H9 (cell line): ENCODE results near the gene HOXA7. TPM values are rescaled to one million over a fixed set of nuclear protein-coding genes. Genes with fewer than 3 reads are reported as not detected.

Experiments
- DNase-seq: peaks from one replicate; pipeline ENCODE4 v3.0.0-alpha.2; 2017
- H2AFZ ChIP-seq: one replicate; pipeline ENCODE4 v1.6.1; 2013; ENCODE audit warnings: mild to moderate bottlenecking, low read length, control low read depth, moderate library complexity
- H2AK5ac ChIP-seq: 2 replicates; pipeline ENCODE4 v1.6.1; 2013; ENCODE audit warnings: low read length, control low read depth, mixed read lengths; ENCODE audit not compliant: insufficient read length
- H2BK120ac ChIP-seq: one replicate; pipeline ENCODE4 v1.6.1; 2013; ENCODE audit warnings: low read depth, mild to moderate bottlenecking, low read length, control low read depth, inconsistent platforms; ENCODE audit not compliant: poor library complexity, severe bottlenecking
- H2BK12ac ChIP-seq: 2 replicates; pipeline ENCODE4 v1.6.1; 2013; ENCODE audit warnings: low read length, control low read depth, mixed read lengths, low read depth; ENCODE audit not compliant: insufficient read length
- H2BK15ac ChIP-seq: 2 replicates; pipeline ENCODE4 v1.6.1; 2013; ENCODE audit warnings: low read depth, low read length, control low read depth
- H2BK20ac ChIP-seq: one replicate; pipeline ENCODE4 v1.6.1; 2013; ENCODE audit warnings: low read depth, mild to moderate bottlenecking, low read length, control low read depth, inconsistent platforms; ENCODE audit not compliant: poor library complexity, severe bottlenecking
- H2BK5ac ChIP-seq: 2 replicates; pipeline ENCODE4 v1.6.1; 2013; ENCODE audit warnings: low read length, control low read depth, mixed read lengths; ENCODE audit not compliant: insufficient read length
- H3K14ac ChIP-seq: 2 replicates; pipeline ENCODE4 v1.6.1; 2013; ENCODE audit warnings: low read length, control low read depth; ENCODE audit not compliant: insufficient read depth
- H3K18ac ChIP-seq: 2 replicates; pipeline ENCODE4 v1.6.1; 2013; ENCODE audit warnings: low read depth, mild to moderate bottlenecking, mixed read lengths, low read length, control low read depth; ENCODE audit not compliant: insufficient read length
- H3K23ac ChIP-seq: 2 replicates; pipeline ENCODE4 v1.6.1; 2013; ENCODE audit warnings: low read length, control low read depth, mixed read lengths, low read depth; ENCODE audit not compliant: insufficient read length
- H3K23me2 ChIP-seq: 2 replicates; pipeline ENCODE4 v1.6.1; 2013; ENCODE audit warnings: low read depth, mild to moderate bottlenecking, mixed read lengths, low read length, control low read depth; ENCODE audit not compliant: insufficient read length, poor library complexity, severe bottlenecking
- H3K27ac ChIP-seq: 2 replicates; pipeline ENCODE4 v1.5.1; 2013; ENCODE audit warnings: low read length, control low read depth, mixed read lengths, low read depth; ENCODE audit not compliant: insufficient read length
- H3K27me3 ChIP-seq: 2 replicates; pipeline ENCODE4 v1.6.1; 2013; ENCODE audit warnings: low read length, control low read depth, inconsistent platforms; ENCODE audit not compliant: insufficient read depth
- H3K4ac ChIP-seq: 2 replicates; pipeline ENCODE4 v1.6.1; 2013; ENCODE audit warnings: low read depth, mild to moderate bottlenecking, control low read depth, inconsistent platforms, low read length, moderate library complexity
- H3K4me1 ChIP-seq: 2 replicates; pipeline ENCODE4 v1.6.1; 2013; ENCODE audit warnings: low read length, control low read depth, inconsistent platforms; ENCODE audit not compliant: insufficient read depth
- H3K4me2 ChIP-seq: 2 replicates; pipeline ENCODE4 v1.6.1; 2013; ENCODE audit warnings: low read length, control low read depth, mixed read lengths; ENCODE audit not compliant: insufficient read length, insufficient read depth
- H3K56ac ChIP-seq: 2 replicates; pipeline ENCODE4 v1.6.1; 2013; ENCODE audit warnings: low read depth, mild to moderate bottlenecking, mixed read lengths, low read length, control low read depth; ENCODE audit not compliant: insufficient read length
- H3K79me1 ChIP-seq: 2 replicates; pipeline ENCODE4 v1.6.1; 2013; ENCODE audit warnings: low read depth, mild to moderate bottlenecking, moderate library complexity, low read length, control low read depth, inconsistent platforms; ENCODE audit not compliant: insufficient read depth, poor library complexity, severe bottlenecking
- H3K79me2 ChIP-seq: 2 replicates; pipeline ENCODE4 v1.6.1; 2013; ENCODE audit warnings: low read length, control low read depth, inconsistent platforms; ENCODE audit not compliant: insufficient read depth
- H3K9ac ChIP-seq: 2 replicates; pipeline ENCODE4 v1.6.1; 2013; ENCODE audit warnings: low read length, control low read depth, mixed read lengths; ENCODE audit not compliant: insufficient read length; ENCODE audit errors: extremely low read depth
- H3K9me3 ChIP-seq: one replicate; pipeline ENCODE4 v1.6.1; 2013; ENCODE audit warnings: low read depth, low read length, inconsistent platforms; ENCODE audit not compliant: control insufficient read depth
- H3T11ph ChIP-seq: one replicate; pipeline ENCODE4 v1.6.1; 2013; ENCODE audit warnings: mild to moderate bottlenecking, low read length, control low read depth, inconsistent platforms
- H4K20me1 ChIP-seq: one replicate; pipeline ENCODE4 v1.6.1; 2013; ENCODE audit not compliant: control insufficient read depth, insufficient read length, insufficient read depth
- H4K5ac ChIP-seq: 2 replicates; pipeline ENCODE4 v1.6.1; 2013; ENCODE audit warnings: low read depth, mild to moderate bottlenecking, mixed read lengths, low read length, control low read depth; ENCODE audit not compliant: insufficient read length
- H4K8ac ChIP-seq: replicated peaks from 2 replicates; pipeline ENCODE4 v1.6.1; 2013; ENCODE audit warnings: low read length, control low read depth, mixed read lengths, low read depth; ENCODE audit not compliant: insufficient read length
- H4K91ac ChIP-seq: 2 replicates; pipeline ENCODE4 v1.6.1; 2013; ENCODE audit warnings: low read depth, mild to moderate bottlenecking, moderate library complexity, mixed read lengths, low read length, control low read depth; ENCODE audit not compliant: insufficient read length
- H3K27ac Mint-ChIP-seq, 3 experiments: 2 replicates in 2 of 3; 3 replicates in 1 of 3; pipeline ENCODE4 v1.8.0; 2020 to 2021; ENCODE audit warnings: mixed read lengths in 3 of 3, mild to moderate bottlenecking in 1 of 3, moderate library complexity in 1 of 3
- H3K27me3 Mint-ChIP-seq: 2 replicates; pipeline ENCODE4 v1.8.0; 2021; ENCODE audit warnings: low read depth, mild to moderate bottlenecking, moderate library complexity, mixed read lengths
- H3K36me3 Mint-ChIP-seq, 3 experiments: 2 replicates in 2 of 3; 3 replicates in 1 of 3; pipeline ENCODE4 v1.8.0; 2020 to 2021; ENCODE audit warnings: low read depth in 3 of 3, mixed read lengths in 3 of 3; ENCODE audit not compliant: insufficient read depth in 1 of 3
- H3K4me1 Mint-ChIP-seq, 2 experiments: 2 replicates each; pipeline ENCODE4 v1.8.0; 2020; ENCODE audit warnings: mixed read lengths in 2 of 2
- H3K4me3 Mint-ChIP-seq, 2 experiments: 2 replicates in 1 of 2; 3 replicates in 1 of 2; pipeline ENCODE4 v1.8.0; 2020 to 2021; ENCODE audit warnings: mild to moderate bottlenecking in 2 of 2, mixed read lengths in 2 of 2, moderate library complexity in 1 of 2
- H3K9me3 Mint-ChIP-seq, 2 experiments: 2 replicates in 1 of 2; 3 replicates in 1 of 2; pipeline ENCODE4 v1.8.0; 2020; ENCODE audit warnings: mild to moderate bottlenecking in 2 of 2, mixed read lengths in 2 of 2, moderate library complexity in 1 of 2
- CTCF ChIP-seq: fragments of 200-600 bp; sonication (generic); conservative IDR thresholded peaks from 3 replicates; pipeline ENCODE4 v1.8.0; 2021; ENCODE audit warnings: antibody characterized with exemption, mild to moderate bottlenecking
- WGBS: extraction: QIAGEN DNeasy Blood & Tissue Kit; methylation state at CpG from one replicate; pipeline ENCODE4 v1.1.7; 2013; ENCODE audit warnings: missing lambda C conversion rate, low lambda C conversion rate, mixed read lengths; ENCODE audit not compliant: insufficient read length; ENCODE audit errors: extremely low coverage; 5-methylcytosine and 5-hydroxymethylcytosine counted together
- total RNA-seq: library from RNA; stranded (reverse); gene quantifications from 2 replicates; pipeline ENCODE4 v1.2.1, GENCODE V29; 2021

Gene HOXA7
- total RNA-seq, 1 experiment from 2014 or later = not detected

- Histone ChIP-seq H3K79me2 (no peaks in the 10 kb centered on the region), H2BK15ac (no peak overlapping the region), H2AFZ (peak overlapping the region; percentile 66), H3K9me3 (no peaks in the 10 kb centered on the region), H3K14ac (no peak overlapping the region), H3K56ac (no peak overlapping the region), H3K4me2 (peak overlapping the region; percentile 60), H2BK120ac (no peak overlapping the region), H4K91ac (no peak overlapping the region), H3K79me1 (no peaks in the 10 kb centered on the region), H3K27ac (no peak overlapping the region), H2BK5ac (no peak overlapping the region), H3K4ac (no peak overlapping the region), H3T11ph (no peak overlapping the region), H2BK20ac (no peak overlapping the region), H3K23me2 (no peaks in the 10 kb centered on the region), H4K5ac (no peak overlapping the region), H3K18ac (no peak overlapping the region), H3K27me3 (peaks cover 99% of the 10 kb centered on the region), H2AK5ac (no peak overlapping the region), H4K20me1 (no peaks in the 10 kb centered on the region), H3K23ac (no peak overlapping the region), H4K8ac (no peak overlapping the region), H2BK12ac (no peak overlapping the region), H3K4me1 (no peaks in the 10 kb centered on the region), H3K9ac (no peak overlapping the region)
- no CpG with 5 or more reads among the region's 63 CpGs for WGBS
- H3K9me3 Mint-ChIP-seq = peaks cover 16 to 29% of the 10 kb centered on the region in 2 experiments
- H3K36me3 Mint-ChIP-seq = peaks cover 0 to 6% (median 0%) of the 10 kb centered on the region in 3 experiments; a peak in 3 of 7 replicates
- H3K4me1 Mint-ChIP-seq = peaks cover 10 to 18% of the 10 kb centered on the region in 2 experiments
- peak; percentile 55 for DNase-seq
- no peak for TF ChIP-seq CTCF
- H3K27ac Mint-ChIP-seq = no peak overlapping the region; a peak in 1 of 7 replicates
- peaks cover 99% of the 10 kb centered on the region for H3K27me3 Mint-ChIP-seq
- H3K4me3 Mint-ChIP-seq = peak overlapping the region; percentile 59 to 78
Measured at GRCh38 chr7:27155816-27156507, 513 bp downstream of the HOXA7 start.
